ENCODE measurements around the gene TPD52L1. TPM values are rescaled to one million over a fixed set of nuclear protein-coding genes. Genes with fewer than 3 reads are reported as not detected.

TPD52L1 gene
- total RNA-seq, 1 donor, result 35.5 TPM

DNA sequence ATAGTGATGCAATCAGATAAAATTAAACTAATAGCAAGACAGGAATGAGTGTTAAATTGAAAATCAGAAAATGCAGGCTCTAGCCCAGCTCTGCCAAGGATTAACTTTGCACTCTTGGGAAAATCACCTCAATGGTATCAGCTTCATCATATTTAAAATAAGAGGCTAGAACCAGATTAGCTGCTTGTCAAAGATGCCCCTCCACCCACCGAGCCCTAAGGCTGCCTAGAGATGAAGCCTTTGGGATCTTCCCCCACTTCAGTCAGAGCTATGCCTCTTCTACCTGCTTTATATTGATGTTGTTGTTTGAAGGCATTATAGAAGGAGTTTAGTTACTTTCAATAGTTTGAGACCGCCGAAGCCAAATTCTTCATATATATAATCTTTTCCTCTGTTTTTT is 100.7 kb downstream of the TPD52L1 start:
- H3K27ac ChIP-seq (ENCODE audit: low read depth, low read length), result no peak overlapping the region
- H2AFZ ChIP-seq (ENCODE audit: low read length), result no peak overlapping the region
- no peaks in the 10 kb centered on the region for H3K9me3 ChIP-seq (ENCODE audit: low read depth, low read length)
- peaks cover 46% of the 10 kb centered on the region for H3K4me1 ChIP-seq (ENCODE audit: insufficient read depth, low read length)
- no peaks in the 10 kb centered on the region for H3K36me3 ChIP-seq (ENCODE audit: insufficient read depth, low read length)
- no peaks in the 10 kb centered on the region for H3K79me2 ChIP-seq (ENCODE audit: insufficient read depth, low read length)
- H3K4me2 ChIP-seq (ENCODE audit: insufficient read depth, low read length), result no peak overlapping the region
- DNase-seq (ENCODE audit: insufficient read length, low spot score, missing footprints), result no peak
- no peak overlapping the region for H3K4me3 ChIP-seq (ENCODE audit: insufficient read depth, low read length)
- H4K20me1 ChIP-seq (ENCODE audit: insufficient read depth, low read length), result no peaks in the 10 kb centered on the region
- H3K27me3 ChIP-seq (ENCODE audit: insufficient read depth, low read length), result no peaks in the 10 kb centered on the region
- TF ChIP-seq, protein P1, sequence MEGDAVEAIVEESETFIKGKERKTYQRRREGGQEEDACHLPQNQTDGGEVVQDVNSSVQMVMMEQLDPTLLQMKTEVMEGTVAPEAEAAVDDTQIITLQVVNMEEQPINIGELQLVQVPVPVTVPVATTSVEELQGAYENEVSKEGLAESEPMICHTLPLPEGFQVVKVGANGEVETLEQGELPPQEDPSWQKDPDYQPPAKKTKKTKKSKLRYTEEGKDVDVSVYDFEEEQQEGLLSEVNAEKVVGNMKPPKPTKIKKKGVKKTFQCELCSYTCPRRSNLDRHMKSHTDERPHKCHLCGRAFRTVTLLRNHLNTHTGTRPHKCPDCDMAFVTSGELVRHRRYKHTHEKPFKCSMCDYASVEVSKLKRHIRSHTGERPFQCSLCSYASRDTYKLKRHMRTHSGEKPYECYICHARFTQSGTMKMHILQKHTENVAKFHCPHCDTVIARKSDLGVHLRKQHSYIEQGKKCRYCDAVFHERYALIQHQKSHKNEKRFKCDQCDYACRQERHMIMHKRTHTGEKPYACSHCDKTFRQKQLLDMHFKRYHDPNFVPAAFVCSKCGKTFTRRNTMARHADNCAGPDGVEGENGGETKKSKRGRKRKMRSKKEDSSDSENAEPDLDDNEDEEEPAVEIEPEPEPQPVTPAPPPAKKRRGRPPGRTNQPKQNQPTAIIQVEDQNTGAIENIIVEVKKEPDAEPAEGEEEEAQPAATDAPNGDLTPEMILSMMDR (IDR thresholded peaks at IDR 0.05; ENCODE audit: extremely low read depth, low read depth, low read length), result no peak

DNA sequence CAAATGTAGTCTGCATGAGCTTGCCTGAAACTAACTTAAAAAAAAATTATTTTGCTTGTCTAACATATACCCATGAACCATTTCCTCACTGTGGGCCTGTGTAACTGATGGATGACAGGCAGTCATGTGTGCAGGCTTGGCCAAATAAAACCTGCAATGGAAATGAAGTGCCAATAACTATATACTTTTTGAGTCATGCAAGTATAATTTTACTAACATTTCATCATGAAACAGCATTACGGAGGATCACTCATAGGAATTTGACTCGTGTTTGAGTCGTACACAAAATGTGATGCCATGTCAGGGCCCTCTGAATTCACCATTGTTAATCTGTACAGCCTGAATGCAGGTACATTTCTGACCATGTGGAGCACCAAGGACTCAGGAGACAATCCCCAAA is 101.6 kb downstream of the TPD52L1 start:
- no peaks in the 10 kb centered on the region for H3K9me3 ChIP-seq (ENCODE audit: low read depth, low read length)
- H3K36me3 ChIP-seq (ENCODE audit: insufficient read depth, low read length), result no peaks in the 10 kb centered on the region
- H3K4me2 ChIP-seq (ENCODE audit: insufficient read depth, low read length), result peak overlapping the region; percentile 47
- H3K4me3 ChIP-seq (ENCODE audit: insufficient read depth, low read length), result no peak overlapping the region
- H3K27ac ChIP-seq (ENCODE audit: low read depth, low read length), result peak overlapping the region; percentile 69
- DNase-seq (ENCODE audit: insufficient read length, low spot score, missing footprints), result no peak
- H3K4me1 ChIP-seq (ENCODE audit: insufficient read depth, low read length), result peaks cover 51% of the 10 kb centered on the region
- no peaks in the 10 kb centered on the region for H4K20me1 ChIP-seq (ENCODE audit: insufficient read depth, low read length)
- H2AFZ ChIP-seq (ENCODE audit: low read length), result no peak overlapping the region
- no peaks in the 10 kb centered on the region for H3K79me2 ChIP-seq (ENCODE audit: insufficient read depth, low read length)
- TF ChIP-seq, protein P1 (IDR thresholded peaks at IDR 0.05; ENCODE audit: extremely low read depth, low read depth, low read length), result no peak
- no peaks in the 10 kb centered on the region for H3K27me3 ChIP-seq (ENCODE audit: insufficient read depth, low read length)

DNA sequence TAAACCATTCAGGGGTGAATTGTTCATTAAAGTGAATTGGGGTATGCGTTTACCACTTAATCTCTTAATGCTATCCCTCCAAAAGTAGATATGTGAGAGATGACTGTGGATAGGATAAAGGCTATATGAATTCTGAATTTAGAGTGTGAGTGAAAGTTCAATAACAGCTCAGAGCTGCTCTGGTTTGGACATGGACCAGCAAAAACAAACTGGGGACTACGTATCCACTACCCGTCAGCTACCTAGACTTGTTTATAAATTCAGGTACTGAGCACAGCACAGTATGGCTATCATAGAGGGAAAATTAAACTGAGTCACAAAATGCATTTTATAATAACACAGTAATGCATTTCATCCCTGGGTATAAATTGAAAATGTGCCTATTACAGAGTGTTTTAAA is 103.8 kb downstream of the TPD52L1 start:
- H3K4me2 ChIP-seq (ENCODE audit: insufficient read depth, low read length), result no peak overlapping the region
- no peak overlapping the region for H2AFZ ChIP-seq (ENCODE audit: low read length)
- no peaks in the 10 kb centered on the region for H3K9me3 ChIP-seq (ENCODE audit: low read depth, low read length)
- no peak for DNase-seq (ENCODE audit: insufficient read length, low spot score, missing footprints)
- H3K4me1 ChIP-seq (ENCODE audit: insufficient read depth, low read length), result peaks cover 52% of the 10 kb centered on the region
- no peaks in the 10 kb centered on the region for H3K79me2 ChIP-seq (ENCODE audit: insufficient read depth, low read length)
- H3K4me3 ChIP-seq (ENCODE audit: insufficient read depth, low read length), result no peak overlapping the region
- H4K20me1 ChIP-seq (ENCODE audit: insufficient read depth, low read length), result no peaks in the 10 kb centered on the region
- no peaks in the 10 kb centered on the region for H3K36me3 ChIP-seq (ENCODE audit: insufficient read depth, low read length)
- no peak overlapping the region for H3K27ac ChIP-seq (ENCODE audit: low read depth, low read length)
- H3K27me3 ChIP-seq (ENCODE audit: insufficient read depth, low read length), result no peaks in the 10 kb centered on the region
- TF ChIP-seq, protein P1 (IDR thresholded peaks at IDR 0.05; ENCODE audit: extremely low read depth, low read depth, low read length), result no peak

DNA sequence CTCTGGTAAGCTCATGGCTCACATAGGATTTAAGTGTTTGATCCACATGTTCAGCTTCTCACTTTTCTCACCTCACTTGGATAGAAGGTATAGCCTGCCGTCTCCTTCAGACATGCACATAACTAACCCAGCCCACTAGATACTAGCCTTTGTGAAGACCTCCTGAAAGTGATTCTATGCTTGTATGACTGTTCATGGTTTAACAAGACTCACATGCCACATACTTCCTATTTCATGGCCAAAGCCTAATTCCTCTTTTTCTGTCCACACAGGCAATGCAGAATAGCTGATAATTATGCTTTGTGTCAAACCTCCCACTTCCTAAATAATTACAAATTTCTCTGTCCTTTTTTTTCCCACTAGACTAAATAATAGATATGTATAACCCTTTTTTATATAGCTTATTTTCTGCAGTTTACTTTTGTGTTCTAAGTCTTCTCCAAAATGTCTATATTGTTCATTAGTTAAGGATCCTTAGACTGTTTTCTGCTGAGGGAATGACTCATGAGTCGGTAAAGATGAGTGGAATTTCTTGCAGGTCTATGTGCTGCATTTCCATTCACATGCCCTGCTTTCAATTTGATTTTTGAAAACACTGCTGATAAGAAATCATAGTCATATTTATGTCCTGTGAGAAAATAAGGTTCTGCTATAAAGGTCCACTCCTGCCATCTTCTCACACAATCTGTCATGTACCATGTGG is 105.2 kb downstream of the TPD52L1 start:
- DNase-seq (ENCODE audit: insufficient read length, low spot score, missing footprints), result no peak
- Histone ChIP-seq H2AFZ (ENCODE audit: low read length) (no peak overlapping the region), H3K4me3 (ENCODE audit: insufficient read depth, low read length) (no peak overlapping the region)

More for the DNA sequence above, 105.2 kb downstream of the TPD52L1 start:
- peak overlapping the region; percentile 42 for H3K4me2 ChIP-seq (ENCODE audit: insufficient read depth, low read length)
- H3K27me3 ChIP-seq (ENCODE audit: insufficient read depth, low read length), result no peaks in the 10 kb centered on the region
- peak overlapping the region; percentile 7 for H3K27ac ChIP-seq (ENCODE audit: low read depth, low read length)
- H4K20me1 ChIP-seq (ENCODE audit: insufficient read depth, low read length), result no peaks in the 10 kb centered on the region
- H3K36me3 ChIP-seq (ENCODE audit: insufficient read depth, low read length), result no peaks in the 10 kb centered on the region
- no peaks in the 10 kb centered on the region for H3K79me2 ChIP-seq (ENCODE audit: insufficient read depth, low read length)
- H3K9me3 ChIP-seq (ENCODE audit: low read depth, low read length), result no peaks in the 10 kb centered on the region
- H3K4me1 ChIP-seq (ENCODE audit: insufficient read depth, low read length), result peaks cover 44% of the 10 kb centered on the region
- TF ChIP-seq, protein P1 (IDR thresholded peaks at IDR 0.05; ENCODE audit: extremely low read depth, low read depth, low read length), result no peak
